HL-60 (cell line): ENCODE data around the gene LARP1.

Source experiments
- DNase-seq, 2 experiments: peaks; one replicate each; pipeline ENCODE4 v3.0.0-alpha.2; 2010 to 2020; ENCODE audit warnings: low read depth in 1 of 2, low spot score in 1 of 2
- H3K27ac ChIP-seq: fragments of 250-450 bp; sonication (Bioruptor Pico); replicated peaks from 2 replicates; pipeline ENCODE4 v1.5.1; 2020; ENCODE audit warnings: mild to moderate bottlenecking, moderate library complexity
- H3K27me3 ChIP-seq: fragments of 250-450 bp; sonication (Bioruptor Pico); 2 replicates; pipeline ENCODE4 v1.5.1; 2021; ENCODE audit warnings: mild to moderate bottlenecking, moderate library complexity; ENCODE audit not compliant: insufficient read depth, poor library complexity, severe bottlenecking
- H3K4me3 ChIP-seq: replicated peaks from 2 replicates; pipeline ENCODE4 v1.5.1; 2011; ENCODE audit warnings: mild to moderate bottlenecking, control low read depth, low read length; ENCODE audit not compliant: insufficient read depth
- CTCF ChIP-seq: IDR thresholded peaks from one replicate; pipeline ENCODE4 v1.5.1; 2011; ENCODE audit warnings: low read length, control low read depth, inconsistent platforms; ENCODE audit not compliant: insufficient read depth
- GABPA ChIP-seq: IDR thresholded peaks from 2 replicates; pipeline ENCODE4 v1.6.1; 2012; ENCODE audit warnings: low read depth
- POLR2AphosphoS5 ChIP-seq: IDR thresholded peaks from 2 replicates; pipeline ENCODE4 v1.6.1; 2012; ENCODE audit warnings: low read depth
- REST ChIP-seq: IDR thresholded peaks from 2 replicates; pipeline ENCODE4 v1.6.1; 2012; ENCODE audit warnings: low read depth; ENCODE audit not compliant: insufficient replicate concordance
- SPI1 ChIP-seq: IDR thresholded peaks from 2 replicates; pipeline ENCODE4 v1.6.1; 2012; ENCODE audit warnings: low read depth, mild to moderate bottlenecking, borderline replicate concordance

The LARP1 gene

DNA sequence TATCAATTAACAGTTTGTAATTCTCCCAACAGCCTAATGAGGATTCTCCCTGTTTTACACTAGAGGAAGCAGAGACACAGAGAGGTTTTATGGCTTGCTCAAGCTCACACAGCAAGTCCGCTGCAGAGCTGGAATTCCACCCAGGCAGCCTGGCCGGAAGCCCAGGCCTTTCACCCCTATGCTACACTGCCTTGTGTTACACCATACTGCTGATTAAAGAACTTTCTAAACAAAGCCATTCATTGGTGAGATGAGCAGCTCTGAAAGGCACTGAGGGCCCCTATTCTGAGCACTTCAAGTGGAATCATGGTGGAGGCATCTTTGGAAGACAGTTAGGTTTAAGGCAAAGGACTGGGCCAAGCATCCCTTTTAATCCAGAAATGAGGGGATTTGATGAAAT, 14.7 kb upstream of the LARP1 start:
- Histone ChIP-seq H3K27me3 (no peaks in the 10 kb centered on the region), H3K4me3 (no peak overlapping the region), H3K27ac (no peak overlapping the region)
- TF ChIP-seq SPI1 (no peak), CTCF (no peak), REST (no peak), GABPA (no peak), POLR2AphosphoS5 (no peak)
- no peak for DNase-seq

DNA sequence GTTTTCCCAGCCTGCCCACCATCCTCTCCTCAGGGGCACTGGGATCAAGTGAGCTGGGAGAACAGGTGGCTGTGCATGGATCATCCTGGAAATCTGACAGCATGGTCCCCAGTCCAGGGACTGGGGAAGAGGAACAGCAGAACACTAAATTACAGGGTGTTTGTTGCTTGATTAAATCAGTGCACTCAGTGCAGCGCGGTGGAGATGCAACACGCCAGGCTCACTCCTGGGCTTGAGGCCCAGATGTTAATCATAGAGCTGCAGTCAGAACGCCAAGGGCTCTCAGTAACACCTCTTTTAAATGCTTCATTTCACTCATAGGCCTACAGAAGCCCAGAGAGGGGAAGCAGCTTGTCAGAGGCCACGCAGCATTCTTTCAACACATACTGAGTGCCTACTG, 14.2 kb upstream of the LARP1 start:
- DNase-seq: no peak
- H3K27ac ChIP-seq: no peak overlapping the region
- TF ChIP-seq GABPA: no peak
- no peak for TF ChIP-seq REST
- TF ChIP-seq CTCF: no peak
- TF ChIP-seq SPI1: no peak
- TF ChIP-seq POLR2AphosphoS5: no peak

GRCh38 chr5:154741415-154741814, 13.8 kb upstream of the LARP1 start:
- Histone ChIP-seq H3K4me3 (no peak overlapping the region), H3K27me3 (no peaks in the 10 kb centered on the region), H3K27ac (no peak overlapping the region)
- DNase-seq: no peak
- TF ChIP-seq CTCF (no peak), POLR2AphosphoS5 (no peak), REST (no peak), SPI1 (no peak), GABPA (no peak)

More for the DNA sequence above, 14.2 kb upstream of the LARP1 start:
- Histone ChIP-seq H3K27me3 (no peaks in the 10 kb centered on the region), H3K4me3 (no peak overlapping the region)
